ENCODE measurements around the gene PPP3CA.
A peak's percentile ranks its signal among the peaks of the same experiment; 100 is the strongest.

PPP3CA gene

DNA sequence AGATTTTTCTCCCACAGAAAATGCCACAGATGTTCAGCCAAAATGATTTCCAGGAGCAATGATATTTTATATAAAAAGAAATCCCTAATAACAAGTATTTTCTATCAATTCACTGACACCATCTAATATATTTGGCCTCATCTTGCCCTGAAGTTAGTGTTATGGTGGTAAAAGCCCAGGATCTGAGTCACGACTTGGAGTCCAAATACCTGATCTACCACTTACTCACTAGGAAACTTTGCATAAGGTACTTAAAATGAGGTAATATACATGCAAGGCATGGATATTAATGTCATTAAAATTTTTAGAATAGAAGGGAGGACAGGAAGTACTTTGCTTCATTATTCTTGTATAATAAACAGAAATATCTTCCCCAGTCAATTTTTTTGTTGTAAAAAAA lies 16.3 kb downstream of the PPP3CA start:
- no peak for DNase-seq (ENCODE audit: low read depth)

DNA sequence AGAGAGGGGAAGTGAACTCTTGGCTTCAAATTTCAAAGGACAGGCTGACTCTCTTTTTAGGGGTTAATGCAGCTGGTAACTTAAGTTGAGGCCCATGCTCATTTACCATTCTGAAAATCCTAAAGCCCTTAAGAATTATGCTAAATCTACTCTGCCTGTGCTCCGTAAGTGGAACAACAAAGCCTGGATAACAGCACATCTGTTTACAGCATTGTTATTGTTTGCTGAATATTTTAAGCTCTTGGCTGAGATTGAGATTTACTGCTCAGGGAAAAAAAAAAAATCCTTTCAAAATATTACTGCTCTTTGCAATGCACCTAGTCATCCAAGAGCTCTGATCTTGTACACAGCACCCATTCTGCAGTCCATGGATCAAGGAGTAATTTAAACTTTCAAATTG lies 17.7 kb downstream of the PPP3CA start:
- no peak for DNase-seq (ENCODE audit: low read depth)

DNA sequence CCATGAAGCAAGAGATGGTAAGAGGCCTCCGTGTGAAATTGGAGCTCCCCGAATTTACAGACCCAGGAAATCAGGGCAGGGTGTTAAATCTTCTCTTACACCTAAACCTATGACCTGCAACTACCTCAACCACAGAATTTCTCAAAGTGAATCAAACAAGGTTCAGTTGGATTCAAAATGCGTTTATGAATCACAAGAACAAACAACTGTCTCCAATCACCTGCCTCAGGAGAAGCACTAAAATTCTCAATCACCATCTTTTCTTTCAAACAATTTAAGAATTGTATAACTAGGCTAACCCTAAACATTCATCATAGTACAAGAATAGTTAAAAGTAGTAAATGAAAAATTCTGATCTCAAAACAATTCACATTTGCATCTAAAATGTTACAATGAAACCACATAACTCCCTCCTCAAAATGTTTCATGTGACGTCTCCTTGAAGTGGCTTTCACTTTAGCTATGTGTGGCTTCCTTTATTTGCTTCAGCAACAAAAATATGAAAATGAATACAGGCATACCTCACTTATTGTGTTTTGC lies 19.2 kb downstream of the PPP3CA start:
- DNase-seq (ENCODE audit: low read depth) = no peak

DNA sequence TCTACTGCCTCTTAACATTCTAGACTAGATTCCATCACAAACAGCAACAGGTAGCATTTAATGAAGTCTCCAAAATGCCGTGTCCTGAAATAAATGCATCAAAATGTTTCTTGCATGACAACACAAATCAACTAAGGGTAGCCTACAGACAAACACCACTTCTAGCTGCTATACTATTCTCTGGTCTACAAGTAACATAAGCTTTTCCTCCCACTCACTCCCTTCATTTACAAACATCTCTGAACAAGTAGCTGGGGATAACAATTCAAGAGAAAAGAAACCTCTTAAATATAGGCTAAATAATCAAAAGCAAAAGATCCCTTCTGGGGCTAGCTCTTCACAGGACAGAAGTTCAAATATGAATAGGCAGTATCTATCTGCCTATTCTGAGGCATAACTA lies 20.8 kb downstream of the PPP3CA start:
- DNase-seq (ENCODE audit: low read depth) = no peak

DNA sequence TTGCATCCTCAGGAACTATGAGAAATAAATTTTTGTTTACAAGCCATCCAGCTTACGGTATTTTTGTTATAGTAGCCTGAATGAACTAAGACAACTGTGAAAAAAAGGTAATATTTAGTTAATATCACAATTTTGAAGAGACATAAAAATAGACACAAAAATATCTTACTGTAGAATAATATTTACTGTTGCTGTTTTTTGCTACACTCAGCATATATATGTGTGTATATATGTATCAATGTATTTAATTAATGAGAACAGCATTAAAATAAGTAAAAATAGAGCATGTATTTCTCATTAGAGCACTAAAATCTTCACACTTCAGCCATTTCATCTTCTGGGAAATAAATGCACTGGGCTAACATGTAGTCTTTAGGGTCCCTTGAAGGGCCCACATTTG lies 24.6 kb downstream of the PPP3CA start:
- DNase-seq (ENCODE audit: low read depth) = no peak

DNA sequence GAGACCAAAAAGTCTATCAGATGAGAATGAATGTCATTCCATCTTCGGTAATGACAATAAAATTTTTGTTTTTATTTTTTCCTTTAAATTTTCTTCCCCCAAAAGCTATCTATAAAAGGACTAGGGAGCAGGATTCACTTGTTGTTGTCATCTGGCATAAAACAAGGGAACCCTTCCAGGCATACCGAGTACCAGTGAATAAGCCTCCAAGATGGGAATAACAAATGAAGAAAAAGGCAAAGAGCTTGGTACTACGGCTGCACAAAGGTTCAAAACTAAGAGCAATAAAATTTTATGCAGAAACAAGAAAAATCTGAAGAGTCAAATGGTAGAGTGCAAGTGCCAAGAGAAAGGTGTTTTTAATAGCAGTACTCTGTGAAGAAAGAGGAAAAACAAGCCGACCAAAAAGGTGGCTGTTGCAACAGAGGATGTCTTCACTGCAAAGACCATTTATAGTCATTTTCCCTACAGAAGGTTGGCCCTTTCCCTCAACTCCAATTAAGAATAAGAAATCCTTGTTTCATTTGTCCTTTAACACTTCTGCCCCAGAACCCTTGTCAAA lies 25.8 kb downstream of the PPP3CA start:
- peak; percentile 14 for DNase-seq (ENCODE audit: low read depth)

DNA sequence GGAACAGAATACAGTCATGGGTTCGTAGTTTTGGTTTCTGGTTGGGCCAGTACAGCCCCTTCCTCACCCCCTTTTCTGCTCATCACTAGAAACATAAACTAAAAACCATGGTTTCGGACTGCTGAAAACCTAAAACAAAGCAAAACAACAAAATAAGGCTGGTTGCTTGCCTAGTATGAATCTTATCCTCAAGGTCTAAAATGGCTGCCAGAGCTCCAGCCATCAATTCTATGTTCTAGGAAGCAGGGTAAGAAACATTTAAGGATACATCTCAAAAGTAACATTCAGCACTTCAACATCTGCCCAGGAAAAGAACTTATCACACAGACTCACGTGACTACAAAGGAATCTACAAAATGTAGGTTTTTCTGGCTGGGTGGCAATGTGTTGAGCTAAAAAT lies 31.5 kb downstream of the PPP3CA start:
- DNase-seq (ENCODE audit: low read depth) = no peak

DNA sequence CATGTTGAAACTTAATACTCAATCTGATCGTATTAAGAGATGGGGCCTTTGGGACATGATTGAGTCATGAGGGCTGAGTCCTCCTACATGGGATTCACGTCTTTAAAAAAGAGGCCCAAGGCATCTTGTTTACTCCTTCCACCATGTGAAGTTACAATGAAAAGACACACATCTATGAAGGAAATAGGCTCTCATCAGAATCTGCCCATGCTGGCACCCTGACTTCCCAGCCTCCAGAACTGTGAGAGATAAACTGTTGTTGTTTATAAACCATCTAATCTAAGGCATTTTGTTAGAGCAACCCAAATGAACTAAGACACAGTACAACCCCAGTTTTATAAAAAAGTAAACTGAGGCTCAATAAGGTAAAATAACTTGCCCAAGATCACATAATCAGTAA lies 32.3 kb downstream of the PPP3CA start:
- DNase-seq (ENCODE audit: low read depth) = no peak

DNA sequence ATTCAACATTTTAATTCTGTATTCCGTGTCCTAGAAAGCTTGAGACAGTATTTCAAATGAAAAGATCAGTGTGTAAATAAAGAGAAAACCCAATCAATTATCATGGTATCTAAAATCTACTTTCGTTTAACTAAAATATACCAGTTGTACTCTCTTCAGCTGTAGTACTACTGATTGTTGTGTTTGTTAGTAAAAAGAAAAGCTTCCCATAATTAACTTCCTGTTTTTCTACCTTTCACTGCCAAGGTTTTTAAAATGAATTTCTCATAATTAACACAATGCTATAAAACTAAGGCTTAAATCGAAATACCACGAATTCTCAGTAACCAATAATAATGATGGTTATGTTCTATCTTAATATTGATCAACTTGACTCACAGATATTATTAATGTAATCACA lies 37.4 kb downstream of the PPP3CA start:
- no peak for DNase-seq (ENCODE audit: low read depth)

DNA sequence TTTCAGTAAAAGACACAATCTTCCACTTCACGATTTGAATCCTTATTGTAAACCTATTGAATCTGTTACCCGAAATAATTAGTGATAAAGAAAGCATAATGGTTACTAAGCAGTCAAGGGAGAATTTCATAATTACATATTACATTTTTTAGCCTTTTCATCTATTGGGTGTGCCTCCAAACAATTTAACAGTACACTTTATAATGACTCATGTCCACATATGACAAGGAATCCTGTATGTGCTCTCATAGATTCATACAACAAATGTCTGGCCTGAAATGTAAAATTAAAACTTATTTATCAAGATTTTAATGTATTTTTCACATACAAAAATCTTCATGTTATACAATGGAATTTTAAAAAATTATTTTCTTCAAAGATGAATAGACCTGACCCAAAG lies 39.4 kb downstream of the PPP3CA start:
- no peak for DNase-seq (ENCODE audit: low read depth)

DNA sequence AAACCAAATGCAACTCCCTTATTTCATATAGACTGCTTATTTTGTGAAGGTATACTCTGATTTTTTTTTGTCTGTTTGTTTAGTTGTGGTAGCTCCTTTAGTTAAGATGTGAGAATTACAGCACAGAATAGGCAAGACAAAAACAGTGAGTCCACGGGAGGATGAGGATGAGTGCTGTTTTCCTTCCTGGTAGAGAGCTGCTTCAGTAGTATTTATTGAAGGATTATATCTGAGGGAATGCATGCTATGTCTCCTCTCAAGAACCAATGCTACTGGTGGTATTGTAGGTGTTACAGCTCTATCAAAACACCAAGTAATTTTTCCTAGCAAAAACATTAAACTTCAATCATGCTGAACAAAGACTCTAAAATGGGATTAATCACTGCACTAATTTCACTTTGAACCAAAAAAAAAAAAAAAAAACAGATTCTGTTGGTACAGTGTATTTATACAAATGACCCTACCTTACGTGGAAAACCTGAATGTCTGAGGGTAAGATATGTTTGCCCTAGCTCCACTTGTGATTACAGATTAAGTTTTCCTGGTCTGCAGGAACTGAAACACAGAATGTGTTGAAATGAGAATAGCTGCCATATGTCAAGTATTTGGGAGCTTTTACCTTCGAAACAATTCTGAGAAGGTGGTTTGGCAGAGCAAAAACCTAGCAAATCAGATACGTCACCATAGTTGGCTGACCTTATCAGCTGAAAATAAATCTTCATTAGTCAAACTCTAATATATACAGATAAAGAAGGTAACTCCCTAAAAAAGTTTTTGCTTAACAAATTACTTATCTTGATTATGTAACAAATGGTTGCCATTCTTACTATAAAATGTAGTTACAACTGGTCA lies 40.3 kb downstream of the PPP3CA start:
- no peak for DNase-seq (ENCODE audit: low read depth)

DNA sequence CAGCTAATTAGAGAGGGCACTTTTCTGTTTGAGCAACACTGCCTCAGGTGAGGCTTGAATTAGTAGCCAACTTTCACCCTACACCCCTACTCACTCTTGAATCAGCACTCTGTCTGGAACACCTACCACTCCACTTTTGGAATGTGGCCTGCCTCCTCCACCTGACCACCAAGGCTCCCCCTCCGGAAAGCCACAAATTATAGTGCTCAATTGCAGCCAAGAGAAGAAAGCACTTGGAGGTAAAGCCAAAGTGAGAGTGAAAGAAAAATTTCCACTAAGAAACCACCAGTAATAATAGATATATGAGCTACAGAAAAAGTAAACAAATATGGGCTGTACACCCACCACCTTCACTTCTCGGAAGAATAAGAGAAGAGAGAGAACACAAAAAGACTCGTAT lies 41.1 kb downstream of the PPP3CA start:
- no peak for DNase-seq (ENCODE audit: low read depth)

DNA sequence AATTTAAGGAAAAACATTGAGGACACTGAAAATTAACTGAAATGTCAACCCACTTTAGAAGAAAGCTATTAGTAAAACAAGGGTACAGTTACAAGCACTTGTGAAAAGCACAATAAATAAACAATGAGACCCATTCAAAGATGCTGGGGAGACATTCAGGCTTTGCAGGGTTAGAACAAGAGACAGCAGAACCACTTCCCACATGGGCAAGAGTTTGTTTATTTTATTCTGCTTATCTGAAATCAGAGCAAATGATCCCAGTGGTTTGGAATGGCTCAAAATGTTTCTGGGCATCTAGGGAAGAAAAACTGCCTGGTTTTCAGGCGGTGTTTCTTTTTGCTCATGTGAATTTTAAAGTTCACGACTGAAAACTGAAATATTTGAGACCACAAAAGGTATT lies 42.4 kb downstream of the PPP3CA start:
- DNase-seq (ENCODE audit: low read depth) = peak; percentile 7

DNA sequence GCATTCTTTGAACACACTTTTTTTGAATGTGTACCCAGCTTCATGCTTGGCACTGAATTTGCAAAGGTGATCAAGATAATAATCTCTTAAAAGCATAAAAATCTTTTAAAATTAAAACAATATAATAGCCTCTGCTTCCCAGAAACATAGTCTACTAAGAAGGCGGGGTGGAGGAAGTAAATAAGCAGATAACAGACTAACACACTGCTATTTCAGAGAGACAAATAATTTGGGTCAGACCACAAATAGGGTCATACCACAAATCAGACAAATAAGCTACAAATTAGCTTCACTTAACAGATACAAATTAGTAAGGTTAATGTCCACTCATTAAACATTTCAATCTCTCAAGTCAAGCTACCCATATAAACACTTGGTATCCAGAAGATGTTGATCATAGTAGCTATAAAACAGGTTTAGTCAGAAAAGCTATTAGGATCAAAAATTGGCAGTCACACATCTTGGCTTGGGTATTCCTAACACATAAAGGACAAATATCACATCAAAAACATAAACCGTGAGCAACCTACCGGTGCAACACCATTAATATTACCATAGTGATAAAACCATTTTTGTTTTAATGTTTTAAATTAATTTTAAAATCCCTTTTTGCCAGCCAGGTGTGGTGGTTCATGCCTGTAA lies 47.3 kb downstream of the PPP3CA start:
- DNase-seq (ENCODE audit: low read depth) = no peak

DNA sequence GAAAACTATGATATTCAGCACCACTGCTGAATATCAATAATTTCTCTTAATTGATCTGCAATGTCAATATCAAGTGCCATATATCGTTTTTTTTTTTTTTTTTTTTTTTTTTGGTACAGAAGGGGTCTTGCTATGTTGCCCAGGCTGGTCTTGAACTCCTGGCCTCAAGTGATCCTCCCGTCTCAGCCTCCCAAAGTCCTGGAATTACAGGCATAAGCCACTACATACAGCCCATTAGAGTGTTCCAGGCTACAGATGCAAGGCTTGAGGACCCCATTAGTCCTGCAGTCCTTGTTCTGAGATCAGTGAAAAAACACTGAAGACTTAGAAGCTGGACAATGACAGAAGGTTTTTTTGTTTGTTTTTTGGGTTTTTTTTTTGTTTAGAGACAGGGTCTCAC lies 48.3 kb downstream of the PPP3CA start:
- no peak for DNase-seq (ENCODE audit: low read depth)

DNA sequence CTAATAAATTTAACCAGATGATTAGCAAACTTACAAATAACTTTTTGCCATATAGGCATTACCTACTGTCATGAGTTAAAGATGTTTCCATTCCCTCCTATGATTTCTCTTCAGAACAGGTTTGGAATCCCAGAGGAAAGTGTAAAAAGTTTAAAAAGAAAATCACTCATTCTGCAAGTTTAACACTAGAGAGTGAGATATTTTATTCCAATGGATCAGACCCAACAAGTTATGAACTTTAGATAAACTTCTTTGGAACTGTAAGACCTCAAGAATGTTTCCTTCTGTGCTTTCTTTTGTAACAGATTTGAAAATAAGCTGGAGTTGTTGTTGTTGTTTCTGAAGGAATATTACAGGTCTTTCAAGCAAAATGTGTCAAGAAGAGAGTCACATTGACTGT lies 51.6 kb downstream of the PPP3CA start:
- DNase-seq (ENCODE audit: low read depth) = no peak

DNA sequence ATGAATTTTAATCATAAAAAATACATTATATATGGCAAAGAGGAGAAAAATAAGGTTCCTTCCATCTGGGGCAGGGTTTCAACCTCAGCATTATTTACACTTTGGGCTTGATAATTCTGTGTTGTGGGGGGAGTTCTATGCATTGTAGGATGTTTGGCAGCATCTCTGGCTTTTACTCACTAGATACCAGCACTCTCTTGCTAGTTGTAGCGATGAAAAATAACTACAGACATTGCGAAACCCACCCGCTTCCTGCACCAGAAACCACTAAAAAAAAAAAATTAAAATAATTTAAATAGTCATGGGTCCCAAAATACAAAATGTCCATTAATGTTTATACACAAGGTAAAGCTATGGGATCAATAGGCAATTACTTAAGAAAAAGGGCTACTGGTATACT lies 52.7 kb downstream of the PPP3CA start:
- no peak for DNase-seq (ENCODE audit: low read depth)

DNA sequence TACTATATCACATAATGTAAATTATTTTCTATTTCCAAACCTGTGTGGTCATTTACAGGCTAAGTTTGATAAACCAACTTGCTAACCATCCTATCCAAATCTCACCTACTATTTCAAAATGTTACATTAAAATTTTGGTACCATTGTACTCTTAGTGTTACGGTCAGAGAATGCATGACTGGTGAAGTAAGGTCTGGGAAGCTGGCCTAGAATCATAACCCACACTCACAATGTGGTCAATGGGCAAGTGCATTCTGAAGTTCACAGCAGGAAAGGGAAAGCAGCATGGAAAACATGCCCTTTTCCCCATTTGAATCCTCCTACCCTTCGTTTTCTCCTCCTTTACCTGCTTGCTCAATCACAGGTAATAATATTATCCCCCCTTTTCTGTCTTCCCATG lies 54.4 kb downstream of the PPP3CA start:
- DNase-seq (ENCODE audit: low read depth) = peak; percentile 58

DNA sequence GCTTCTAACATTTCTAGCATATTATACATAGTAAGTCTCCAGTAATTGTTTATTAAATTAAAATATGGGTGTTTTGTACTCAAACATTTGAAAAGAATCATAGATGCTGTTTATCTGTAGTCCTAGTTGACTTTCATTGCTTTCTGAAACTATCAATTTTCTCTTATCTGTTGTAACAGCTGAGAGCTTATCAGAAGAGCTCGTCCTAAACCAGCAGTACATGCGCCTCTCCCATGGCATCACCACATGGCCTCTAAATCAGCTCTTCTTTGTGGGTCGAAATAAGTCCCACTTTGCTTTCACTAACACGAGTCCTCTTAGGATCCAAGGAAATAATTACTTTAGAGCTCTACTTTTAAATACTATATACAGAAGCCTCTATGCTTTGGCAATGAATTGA lies 55.1 kb downstream of the PPP3CA start:
- DNase-seq (ENCODE audit: low read depth) = no peak

DNA sequence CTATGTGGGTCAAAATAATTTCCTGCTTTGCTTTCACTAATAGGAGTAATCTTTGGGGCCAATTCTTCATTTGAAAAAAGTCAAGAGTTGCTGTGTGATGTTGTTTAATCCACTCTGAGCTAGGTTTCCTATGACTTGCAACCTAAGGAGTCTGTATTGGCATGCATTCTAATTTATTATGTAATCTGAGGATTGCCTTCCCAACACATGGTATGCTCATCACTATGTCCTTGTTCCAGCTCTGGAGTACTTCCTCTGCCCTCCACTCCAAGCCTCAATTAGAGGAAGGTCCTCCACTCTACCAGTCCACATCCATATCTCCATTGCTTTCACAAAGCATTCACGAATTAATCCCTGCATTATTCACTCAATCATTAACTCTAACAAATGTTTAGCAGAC lies 56.1 kb downstream of the PPP3CA start:
- DNase-seq (ENCODE audit: low read depth) = no peak

DNA sequence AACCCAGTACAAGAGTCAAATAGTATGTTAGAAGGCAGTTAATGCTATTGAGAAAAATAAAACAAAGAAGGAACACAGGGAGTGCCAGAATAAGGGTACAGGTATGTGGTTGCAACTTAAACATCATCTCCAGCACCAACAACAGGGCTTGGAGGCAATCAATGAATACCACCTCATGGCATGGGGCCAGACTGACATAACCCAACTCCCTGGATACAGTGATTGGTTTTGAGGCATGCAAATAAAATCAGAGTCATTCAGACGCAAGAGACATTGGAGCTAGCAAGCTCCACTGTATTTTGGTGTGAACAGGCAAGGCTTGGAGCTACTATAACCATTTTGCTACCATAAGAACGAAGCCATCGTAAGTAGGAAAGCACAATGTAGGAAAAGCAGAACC lies 56.7 kb downstream of the PPP3CA start:
- no peak for DNase-seq (ENCODE audit: low read depth)

DNA sequence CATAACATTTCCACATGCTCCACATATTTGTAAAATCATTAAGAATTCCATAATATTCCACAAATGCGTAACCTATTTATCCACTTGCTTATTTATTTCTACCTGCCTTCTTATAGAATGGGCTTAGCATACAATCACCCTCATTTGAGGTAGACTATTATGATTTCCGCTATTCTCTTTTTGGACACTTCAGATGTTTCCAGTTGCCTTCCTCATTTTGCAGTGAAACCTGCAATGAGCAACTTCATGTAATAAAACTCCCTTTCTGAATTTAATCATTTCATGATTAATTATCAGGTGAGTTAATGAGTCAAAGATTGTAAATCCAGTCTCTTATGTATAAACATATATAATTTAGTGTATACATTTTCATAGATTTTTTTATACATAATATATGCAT lies 58.0 kb downstream of the PPP3CA start:
- no peak for DNase-seq (ENCODE audit: low read depth)
